ENCODE results near the gene TMEM258. TPM values are rescaled to one million over a fixed set of nuclear protein-coding genes. Genes with fewer than 3 reads are reported as not detected.

Gene TMEM258
- total RNA-seq, 1 donor from 2014 or later = 162 TPM

- H3K27me3 Mint-ChIP-seq = no peaks in the 10 kb centered on the region
- H3K27ac Mint-ChIP-seq = peak overlapping the region; percentile 65
- no peak for DNase-seq (ENCODE audit: extremely low spot score, unreplicated experiment)
- peak overlapping the region; percentile 28 for H3K4me3 Mint-ChIP-seq
- no peaks in the 10 kb centered on the region for H3K9me3 Mint-ChIP-seq
- H3K4me1 Mint-ChIP-seq (ENCODE audit: unreplicated experiment) = peaks cover 32% of the 10 kb centered on the region
- no peaks in the 10 kb centered on the region for H3K36me3 Mint-ChIP-seq
- TF ChIP-seq, protein P1, sequence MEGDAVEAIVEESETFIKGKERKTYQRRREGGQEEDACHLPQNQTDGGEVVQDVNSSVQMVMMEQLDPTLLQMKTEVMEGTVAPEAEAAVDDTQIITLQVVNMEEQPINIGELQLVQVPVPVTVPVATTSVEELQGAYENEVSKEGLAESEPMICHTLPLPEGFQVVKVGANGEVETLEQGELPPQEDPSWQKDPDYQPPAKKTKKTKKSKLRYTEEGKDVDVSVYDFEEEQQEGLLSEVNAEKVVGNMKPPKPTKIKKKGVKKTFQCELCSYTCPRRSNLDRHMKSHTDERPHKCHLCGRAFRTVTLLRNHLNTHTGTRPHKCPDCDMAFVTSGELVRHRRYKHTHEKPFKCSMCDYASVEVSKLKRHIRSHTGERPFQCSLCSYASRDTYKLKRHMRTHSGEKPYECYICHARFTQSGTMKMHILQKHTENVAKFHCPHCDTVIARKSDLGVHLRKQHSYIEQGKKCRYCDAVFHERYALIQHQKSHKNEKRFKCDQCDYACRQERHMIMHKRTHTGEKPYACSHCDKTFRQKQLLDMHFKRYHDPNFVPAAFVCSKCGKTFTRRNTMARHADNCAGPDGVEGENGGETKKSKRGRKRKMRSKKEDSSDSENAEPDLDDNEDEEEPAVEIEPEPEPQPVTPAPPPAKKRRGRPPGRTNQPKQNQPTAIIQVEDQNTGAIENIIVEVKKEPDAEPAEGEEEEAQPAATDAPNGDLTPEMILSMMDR (conservative IDR thresholded peaks at IDR 0.05) = no peak
These were observed 26.0 kb downstream of the TMEM258 start for GRCh38 chr11:61766353-61766841.

DNA sequence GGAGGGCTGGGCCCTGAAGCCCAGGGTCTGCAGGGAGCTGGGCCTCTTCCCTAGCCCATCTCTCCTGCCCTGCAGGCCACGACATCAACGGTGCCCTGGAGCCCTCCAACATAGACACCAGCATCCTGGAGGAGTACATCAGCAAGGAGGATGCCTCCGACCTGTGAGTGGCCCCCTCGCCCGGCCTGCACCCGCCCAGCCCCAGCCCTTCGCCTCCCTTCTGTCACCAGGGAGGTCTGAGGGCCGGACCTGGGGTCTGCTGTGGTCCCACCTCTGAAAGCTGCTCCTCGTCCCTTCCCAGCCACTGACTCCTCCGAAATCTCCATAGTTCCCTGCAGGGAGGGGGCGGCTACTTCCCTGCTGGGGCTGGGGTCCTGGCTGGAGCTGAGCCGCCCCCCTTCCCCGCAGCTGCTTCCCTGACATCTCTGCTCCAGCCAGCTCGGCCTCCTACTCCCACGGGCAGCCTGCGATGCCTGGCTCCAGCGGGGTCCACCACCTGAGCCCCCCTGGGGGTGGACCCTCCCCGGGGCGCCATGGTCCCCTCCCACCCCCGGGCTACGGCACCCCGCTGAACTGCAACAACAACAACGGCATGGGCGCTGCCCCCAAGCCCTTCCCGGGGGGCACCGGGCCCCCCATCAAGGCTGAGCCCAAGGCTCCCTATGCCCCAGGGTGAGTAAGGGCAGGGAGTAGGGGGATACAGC, 26.7 kb downstream of the TMEM258 start:
- H3K4me3 Mint-ChIP-seq = no peak overlapping the region
- H3K36me3 Mint-ChIP-seq = no peaks in the 10 kb centered on the region

DNA sequence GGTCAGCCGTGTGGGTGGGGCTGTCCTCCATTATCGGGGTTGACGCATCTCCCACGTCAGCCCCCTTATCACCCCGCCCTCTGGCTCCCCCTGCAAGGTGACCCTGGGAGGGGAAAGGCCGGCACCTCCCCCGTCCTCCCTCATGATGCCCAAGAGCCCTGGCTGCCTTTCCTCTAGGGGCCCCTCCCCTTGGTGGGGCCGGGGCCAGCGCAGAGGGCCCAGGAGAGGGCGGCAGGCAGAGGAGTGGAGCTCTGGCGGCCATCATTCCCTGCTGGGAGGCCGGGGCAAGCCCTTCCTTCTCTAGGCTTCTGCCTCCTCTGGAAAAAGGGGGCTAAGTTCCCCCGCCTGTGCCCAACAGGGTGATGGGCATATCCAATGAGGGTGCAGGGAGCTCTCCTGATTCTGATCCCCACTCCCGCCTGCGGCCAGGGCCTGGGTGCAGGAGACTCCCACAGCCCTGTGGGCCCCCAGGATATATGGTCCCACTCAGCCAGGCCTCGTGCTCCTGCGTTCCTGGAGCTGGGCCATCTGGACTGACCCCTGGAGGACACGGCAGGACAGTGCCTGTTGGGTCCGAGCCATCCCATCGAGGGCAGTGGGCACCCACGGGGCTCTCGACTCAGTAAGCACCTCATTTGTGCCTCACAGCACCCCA, 27.7 kb downstream of the TMEM258 start:
- Mint-ChIP-seq H3K36me3 (no peaks in the 10 kb centered on the region), H3K4me1 (ENCODE audit: unreplicated experiment) (peaks cover 25% of the 10 kb centered on the region), H3K27me3 (no peaks in the 10 kb centered on the region), H3K9me3 (no peaks in the 10 kb centered on the region), H3K27ac (no peak overlapping the region), H3K4me3 (no peak overlapping the region)
- no peak for DNase-seq (ENCODE audit: extremely low spot score, unreplicated experiment)
- TF ChIP-seq, protein P1 (conservative IDR thresholded peaks at IDR 0.05) = peak; percentile 22

More for the DNA sequence above, 26.7 kb downstream of the TMEM258 start:
- Mint-ChIP-seq H3K27ac (peak overlapping the region; percentile 65), H3K9me3 (no peaks in the 10 kb centered on the region), H3K27me3 (no peaks in the 10 kb centered on the region), H3K4me1 (ENCODE audit: unreplicated experiment) (peaks cover 26% of the 10 kb centered on the region)
- TF ChIP-seq, protein P1 (conservative IDR thresholded peaks at IDR 0.05) = no peak
- no peak for DNase-seq (ENCODE audit: extremely low spot score, unreplicated experiment)

GRCh38 chr11:61763930-61764605, 28.3 kb downstream of the TMEM258 start:
- Mint-ChIP-seq H3K4me3 (no peak overlapping the region), H3K27me3 (no peaks in the 10 kb centered on the region), H3K27ac (no peak overlapping the region), H3K36me3 (no peaks in the 10 kb centered on the region), H3K4me1 (ENCODE audit: unreplicated experiment) (peaks cover 30% of the 10 kb centered on the region), H3K9me3 (no peaks in the 10 kb centered on the region)
- no peak for DNase-seq (ENCODE audit: extremely low spot score, unreplicated experiment)
- TF ChIP-seq, protein P1 (conservative IDR thresholded peaks at IDR 0.05) = no peak

DNA sequence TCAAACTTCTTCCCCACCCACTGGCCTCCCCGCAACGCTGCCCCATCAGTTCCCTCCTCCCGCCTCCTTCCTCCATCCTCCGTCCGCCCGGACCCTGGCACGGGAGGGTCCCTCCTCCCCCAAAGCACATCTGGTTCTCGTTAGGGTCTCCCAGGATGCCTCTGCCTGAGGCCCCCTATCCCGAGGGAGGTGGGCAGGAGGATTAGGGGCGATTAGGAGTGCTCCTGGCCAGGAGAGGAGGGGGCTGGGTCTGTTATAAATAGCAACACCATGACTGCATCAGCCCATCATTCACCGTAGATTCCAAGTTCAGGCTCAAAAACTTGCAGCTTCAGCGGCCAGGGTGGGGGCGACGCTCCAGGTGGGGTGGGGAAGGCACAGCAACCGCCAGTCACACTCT, 29.6 kb downstream of the TMEM258 start:
- peak overlapping the region; percentile 41 for H3K27ac Mint-ChIP-seq
- no peaks in the 10 kb centered on the region for H3K9me3 Mint-ChIP-seq
- H3K4me3 Mint-ChIP-seq = peak overlapping the region; percentile 36
- H3K36me3 Mint-ChIP-seq = no peaks in the 10 kb centered on the region
- DNase-seq (ENCODE audit: extremely low spot score, unreplicated experiment) = no peak
- H3K27me3 Mint-ChIP-seq = no peaks in the 10 kb centered on the region
- TF ChIP-seq, protein P1 (conservative IDR thresholded peaks at IDR 0.05) = no peak
- H3K4me1 Mint-ChIP-seq (ENCODE audit: unreplicated experiment) = peaks cover 24% of the 10 kb centered on the region

Data from type B pancreatic cell (in vitro differentiated cells).